ENCODE results near the gene ZNF414.

The ZNF414 gene

GRCh38 chr19:8506402-8506957 lies 7.5 kb downstream of the ZNF414 start:
- no peak for TF ChIP-seq CTCF (IDR thresholded peaks at IDR 0.05; ENCODE audit: low read depth, low read length)

GRCh38 chr19:8505680-8506401 lies 8.1 kb downstream of the ZNF414 start:
- DNase-seq (ENCODE audit: extremely low read depth, low read depth) = no peak
- peak; percentile 94 for TF ChIP-seq CTCF (IDR thresholded peaks at IDR 0.05; ENCODE audit: low read depth, low read length)

More at GRCh38 chr19:8506402-8506957, 7.5 kb downstream of the ZNF414 start:
- no peak for DNase-seq (ENCODE audit: extremely low read depth, low read depth)

DNA sequence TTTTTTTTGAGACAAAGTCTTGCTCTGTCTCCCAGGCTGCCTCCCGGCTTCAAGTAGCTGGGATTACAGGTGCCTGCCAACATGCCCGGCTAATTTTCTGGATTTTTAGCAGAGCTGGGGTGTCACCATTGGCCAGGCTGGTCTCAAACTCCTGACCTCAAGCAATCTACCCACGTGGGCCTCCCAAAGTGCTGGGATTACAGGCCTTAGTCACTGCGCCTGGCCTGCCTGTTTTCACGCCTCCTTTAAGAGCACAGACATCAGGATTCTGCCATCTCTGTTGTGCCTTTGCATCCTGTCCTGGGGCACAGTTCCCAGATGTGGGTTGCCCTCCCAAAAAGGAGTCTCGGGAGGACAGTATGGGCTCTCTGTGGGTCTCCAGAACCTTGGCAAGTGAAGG lies 9.0 kb downstream of the ZNF414 start:
- DNase-seq (ENCODE audit: extremely low read depth, low read depth) = no peak
- no peak; the same call in 1 of the 2 replicates for TF ChIP-seq CTCF (IDR thresholded peaks at IDR 0.05; ENCODE audit: low read depth, low read length)

GRCh38 chr19:8504171-8504570 lies 9.8 kb downstream of the ZNF414 start:
- DNase-seq (ENCODE audit: extremely low read depth, low read depth) = no peak
- TF ChIP-seq CTCF (IDR thresholded peaks at IDR 0.05; ENCODE audit: low read depth, low read length) = no peak

- no peak for DNase-seq (ENCODE audit: extremely low read depth, low read depth)
- no peak for TF ChIP-seq CTCF (IDR thresholded peaks at IDR 0.05; ENCODE audit: low read depth, low read length)
These were observed 10.5 kb downstream of the ZNF414 start for GRCh38 chr19:8503510-8503909.

- DNase-seq (ENCODE audit: extremely low read depth, low read depth) = no peak
- no peak for TF ChIP-seq CTCF (IDR thresholded peaks at IDR 0.05; ENCODE audit: low read depth, low read length)
These were observed 12.0 kb downstream of the ZNF414 start for GRCh38 chr19:8501981-8502380.

- no peak for DNase-seq (ENCODE audit: extremely low read depth, low read depth)
- no peak for TF ChIP-seq CTCF (IDR thresholded peaks at IDR 0.05; ENCODE audit: low read depth, low read length)
These were observed 12.5 kb downstream of the ZNF414 start for GRCh38 chr19:8501516-8501915.

Data from AG09319 (cell line).